H9 (cell line): ENCODE measurements around the gene ERMAP. TPM values are rescaled to one million over a fixed set of nuclear protein-coding genes. Genes with fewer than 3 reads are reported as not detected.
A peak's percentile ranks its signal among the peaks of the same experiment; 100 is the strongest.

Experiments
- DNase-seq: peaks from one replicate; pipeline ENCODE4 v3.0.0-alpha.2; 2017
- H2AFZ ChIP-seq: one replicate; pipeline ENCODE4 v1.6.1; 2013; ENCODE audit warnings: mild to moderate bottlenecking, low read length, control low read depth, moderate library complexity
- H2AK5ac ChIP-seq: 2 replicates; pipeline ENCODE4 v1.6.1; 2013; ENCODE audit warnings: low read length, control low read depth, mixed read lengths; ENCODE audit not compliant: insufficient read length
- H2BK120ac ChIP-seq: one replicate; pipeline ENCODE4 v1.6.1; 2013; ENCODE audit warnings: low read depth, mild to moderate bottlenecking, low read length, control low read depth, inconsistent platforms; ENCODE audit not compliant: poor library complexity, severe bottlenecking
- H2BK12ac ChIP-seq: 2 replicates; pipeline ENCODE4 v1.6.1; 2013; ENCODE audit warnings: low read length, control low read depth, mixed read lengths, low read depth; ENCODE audit not compliant: insufficient read length
- H2BK15ac ChIP-seq: 2 replicates; pipeline ENCODE4 v1.6.1; 2013; ENCODE audit warnings: low read depth, low read length, control low read depth
- H2BK20ac ChIP-seq: one replicate; pipeline ENCODE4 v1.6.1; 2013; ENCODE audit warnings: low read depth, mild to moderate bottlenecking, low read length, control low read depth, inconsistent platforms; ENCODE audit not compliant: poor library complexity, severe bottlenecking
- H2BK5ac ChIP-seq: 2 replicates; pipeline ENCODE4 v1.6.1; 2013; ENCODE audit warnings: low read length, control low read depth, mixed read lengths; ENCODE audit not compliant: insufficient read length
- H3K14ac ChIP-seq: 2 replicates; pipeline ENCODE4 v1.6.1; 2013; ENCODE audit warnings: low read length, control low read depth; ENCODE audit not compliant: insufficient read depth
- H3K18ac ChIP-seq: 2 replicates; pipeline ENCODE4 v1.6.1; 2013; ENCODE audit warnings: low read depth, mild to moderate bottlenecking, mixed read lengths, low read length, control low read depth; ENCODE audit not compliant: insufficient read length
- H3K23ac ChIP-seq: 2 replicates; pipeline ENCODE4 v1.6.1; 2013; ENCODE audit warnings: low read length, control low read depth, mixed read lengths, low read depth; ENCODE audit not compliant: insufficient read length
- H3K23me2 ChIP-seq: 2 replicates; pipeline ENCODE4 v1.6.1; 2013; ENCODE audit warnings: low read depth, mild to moderate bottlenecking, mixed read lengths, low read length, control low read depth; ENCODE audit not compliant: insufficient read length, poor library complexity, severe bottlenecking
- H3K27ac ChIP-seq: 2 replicates; pipeline ENCODE4 v1.5.1; 2013; ENCODE audit warnings: low read length, control low read depth, mixed read lengths, low read depth; ENCODE audit not compliant: insufficient read length
- H3K27me3 ChIP-seq: 2 replicates; pipeline ENCODE4 v1.6.1; 2013; ENCODE audit warnings: low read length, control low read depth, inconsistent platforms; ENCODE audit not compliant: insufficient read depth
- H3K4ac ChIP-seq: 2 replicates; pipeline ENCODE4 v1.6.1; 2013; ENCODE audit warnings: low read depth, mild to moderate bottlenecking, control low read depth, inconsistent platforms, low read length, moderate library complexity
- H3K4me1 ChIP-seq: 2 replicates; pipeline ENCODE4 v1.6.1; 2013; ENCODE audit warnings: low read length, control low read depth, inconsistent platforms; ENCODE audit not compliant: insufficient read depth
- H3K4me2 ChIP-seq: 2 replicates; pipeline ENCODE4 v1.6.1; 2013; ENCODE audit warnings: low read length, control low read depth, mixed read lengths; ENCODE audit not compliant: insufficient read length, insufficient read depth
- H3K56ac ChIP-seq: 2 replicates; pipeline ENCODE4 v1.6.1; 2013; ENCODE audit warnings: low read depth, mild to moderate bottlenecking, mixed read lengths, low read length, control low read depth; ENCODE audit not compliant: insufficient read length
- H3K79me1 ChIP-seq: 2 replicates; pipeline ENCODE4 v1.6.1; 2013; ENCODE audit warnings: low read depth, mild to moderate bottlenecking, moderate library complexity, low read length, control low read depth, inconsistent platforms; ENCODE audit not compliant: insufficient read depth, poor library complexity, severe bottlenecking
- H3K79me2 ChIP-seq: 2 replicates; pipeline ENCODE4 v1.6.1; 2013; ENCODE audit warnings: low read length, control low read depth, inconsistent platforms; ENCODE audit not compliant: insufficient read depth
- H3K9ac ChIP-seq: 2 replicates; pipeline ENCODE4 v1.6.1; 2013; ENCODE audit warnings: low read length, control low read depth, mixed read lengths; ENCODE audit not compliant: insufficient read length; ENCODE audit errors: extremely low read depth
- H3K9me3 ChIP-seq: one replicate; pipeline ENCODE4 v1.6.1; 2013; ENCODE audit warnings: low read depth, low read length, inconsistent platforms; ENCODE audit not compliant: control insufficient read depth
- H3T11ph ChIP-seq: one replicate; pipeline ENCODE4 v1.6.1; 2013; ENCODE audit warnings: mild to moderate bottlenecking, low read length, control low read depth, inconsistent platforms
- H4K20me1 ChIP-seq: one replicate; pipeline ENCODE4 v1.6.1; 2013; ENCODE audit not compliant: control insufficient read depth, insufficient read length, insufficient read depth
- H4K5ac ChIP-seq: 2 replicates; pipeline ENCODE4 v1.6.1; 2013; ENCODE audit warnings: low read depth, mild to moderate bottlenecking, mixed read lengths, low read length, control low read depth; ENCODE audit not compliant: insufficient read length
- H4K8ac ChIP-seq: replicated peaks from 2 replicates; pipeline ENCODE4 v1.6.1; 2013; ENCODE audit warnings: low read length, control low read depth, mixed read lengths, low read depth; ENCODE audit not compliant: insufficient read length
- H4K91ac ChIP-seq: 2 replicates; pipeline ENCODE4 v1.6.1; 2013; ENCODE audit warnings: low read depth, mild to moderate bottlenecking, moderate library complexity, mixed read lengths, low read length, control low read depth; ENCODE audit not compliant: insufficient read length
- H3K27ac Mint-ChIP-seq, 3 experiments: 2 replicates in 2 of 3; 3 replicates in 1 of 3; pipeline ENCODE4 v1.8.0; 2020 to 2021; ENCODE audit warnings: mixed read lengths in 3 of 3, mild to moderate bottlenecking in 1 of 3, moderate library complexity in 1 of 3
- H3K27me3 Mint-ChIP-seq: 2 replicates; pipeline ENCODE4 v1.8.0; 2021; ENCODE audit warnings: low read depth, mild to moderate bottlenecking, moderate library complexity, mixed read lengths
- H3K36me3 Mint-ChIP-seq, 3 experiments: 2 replicates in 2 of 3; 3 replicates in 1 of 3; pipeline ENCODE4 v1.8.0; 2020 to 2021; ENCODE audit warnings: low read depth in 3 of 3, mixed read lengths in 3 of 3; ENCODE audit not compliant: insufficient read depth in 1 of 3
- H3K4me1 Mint-ChIP-seq, 2 experiments: 2 replicates each; pipeline ENCODE4 v1.8.0; 2020; ENCODE audit warnings: mixed read lengths in 2 of 2
- H3K4me3 Mint-ChIP-seq, 2 experiments: 2 replicates in 1 of 2; 3 replicates in 1 of 2; pipeline ENCODE4 v1.8.0; 2020 to 2021; ENCODE audit warnings: mild to moderate bottlenecking in 2 of 2, mixed read lengths in 2 of 2, moderate library complexity in 1 of 2
- H3K9me3 Mint-ChIP-seq, 2 experiments: 2 replicates in 1 of 2; 3 replicates in 1 of 2; pipeline ENCODE4 v1.8.0; 2020; ENCODE audit warnings: mild to moderate bottlenecking in 2 of 2, mixed read lengths in 2 of 2, moderate library complexity in 1 of 2
- CTCF ChIP-seq: fragments of 200-600 bp; sonication (generic); conservative IDR thresholded peaks from 3 replicates; pipeline ENCODE4 v1.8.0; 2021; ENCODE audit warnings: antibody characterized with exemption, mild to moderate bottlenecking
- WGBS: extraction: QIAGEN DNeasy Blood & Tissue Kit; methylation state at CpG from one replicate; pipeline ENCODE4 v1.1.7; 2013; ENCODE audit warnings: missing lambda C conversion rate, low lambda C conversion rate, mixed read lengths; ENCODE audit not compliant: insufficient read length; ENCODE audit errors: extremely low coverage; 5-methylcytosine and 5-hydroxymethylcytosine counted together
- total RNA-seq: library from RNA; stranded (reverse); gene quantifications from 2 replicates; pipeline ENCODE4 v1.2.1, GENCODE V29; 2021

Gene ERMAP
- total RNA-seq, 1 experiment from 2014 or later = 4.5 TPM

DNA sequence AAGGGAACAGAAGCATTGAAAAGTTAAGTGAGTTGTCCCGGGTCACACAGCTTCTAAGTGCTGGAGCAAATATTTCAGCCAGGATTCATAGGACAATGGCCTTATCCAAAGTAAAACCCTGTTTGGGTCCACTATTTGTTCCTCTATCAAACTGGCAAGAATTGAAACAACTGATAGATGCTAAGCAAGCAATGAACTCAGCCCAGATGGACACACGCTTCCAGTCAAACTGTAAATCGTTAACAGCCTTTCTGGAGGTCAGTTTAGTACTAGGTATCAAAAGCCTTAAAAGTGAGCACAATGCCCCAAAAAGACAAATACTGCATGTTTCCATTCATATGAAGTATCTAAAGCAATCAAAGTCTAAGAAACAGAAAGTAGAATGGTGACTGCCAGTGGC is 1.1 kb downstream of the ERMAP start:
- no peaks in the 10 kb centered on the region for H3K4me1 ChIP-seq
- no peak for TF ChIP-seq CTCF
- no peaks in the 10 kb centered on the region for H3K27me3 ChIP-seq
- no peak for DNase-seq
- no peak overlapping the region for H2BK120ac ChIP-seq
- no peaks in the 10 kb centered on the region for H3K27me3 Mint-ChIP-seq
- H3K4me3 Mint-ChIP-seq = peak overlapping the region in 1 of 2 experiments; percentile 75; a peak in 1 of 5 replicates
- peaks cover 0 to 16% (median 9%) of the 10 kb centered on the region in 3 experiments; a peak in 5 of 7 replicates for H3K36me3 Mint-ChIP-seq
- no peak overlapping the region for H4K5ac ChIP-seq
- no peak overlapping the region for H3T11ph ChIP-seq
- H3K23me2 ChIP-seq = peaks cover 9% of the 10 kb centered on the region
- no peaks in the 10 kb centered on the region for H4K20me1 ChIP-seq
- no peak overlapping the region for H3K56ac ChIP-seq
- no peak overlapping the region for H2AFZ ChIP-seq
- H2BK5ac ChIP-seq = no peak overlapping the region
- no peak overlapping the region for H3K14ac ChIP-seq
- no peaks in the 10 kb centered on the region for H3K9me3 ChIP-seq
- H4K8ac ChIP-seq = no peak overlapping the region
- no peak overlapping the region for H2BK20ac ChIP-seq
- no peak overlapping the region for H2AK5ac ChIP-seq
- H3K4ac ChIP-seq = no peak overlapping the region
- no peak overlapping the region for H2BK12ac ChIP-seq
- H3K27ac ChIP-seq = no peak overlapping the region
- no CpG with 5 or more reads among the region's 3 CpGs for WGBS
- H3K27ac Mint-ChIP-seq = no peak overlapping the region
- no peaks in the 10 kb centered on the region for H3K9me3 Mint-ChIP-seq
- no peak overlapping the region for H3K23ac ChIP-seq
- peaks cover 22 to 29% of the 10 kb centered on the region in 2 experiments for H3K4me1 Mint-ChIP-seq
- no peaks in the 10 kb centered on the region for H3K79me1 ChIP-seq
- no peak overlapping the region for H3K9ac ChIP-seq
- no peak overlapping the region for H4K91ac ChIP-seq
- H3K18ac ChIP-seq = no peak overlapping the region
- no peak overlapping the region for H2BK15ac ChIP-seq
- no peak overlapping the region for H3K4me2 ChIP-seq
- H3K79me2 ChIP-seq = no peaks in the 10 kb centered on the region
